Karpas-422 (cell line): ENCODE data around the gene CPD. TPM values are rescaled to one million over a fixed set of nuclear protein-coding genes. Genes with fewer than 3 reads are reported as not detected.
A peak's percentile ranks its signal among the peaks of the same experiment; 100 is the strongest.
"Not testable (repeated sequence)": the region's sequence is repeated elsewhere in the genome, so short reads cannot be mapped to it uniquely, and the experiment has no call there.

ENCODE experiments used
- DNase-seq: peaks from one replicate; pipeline ENCODE4 v3.0.0-alpha.2; 2015
- H2AFZ ChIP-seq: fragments of 200-600 bp; sonication (generic); 2 replicates; pipeline ENCODE4 v1.6.1; 2014; ENCODE audit warnings: antibody characterized with exemption, low read length, mixed read lengths
- H3K27ac ChIP-seq: fragments of 200-600 bp; sonication (generic); 2 replicates; pipeline ENCODE4 v1.5.1; 2014; ENCODE audit warnings: mild to moderate bottlenecking, low read length, moderate library complexity
- H3K27me3 ChIP-seq: fragments of 200-600 bp; sonication (generic); 2 replicates; pipeline ENCODE4 v1.6.1; 2014; ENCODE audit warnings: low read length, mixed read lengths
- H3K36me3 ChIP-seq: fragments of 200-600 bp; sonication (generic); 2 replicates; pipeline ENCODE4 v1.6.1; 2014; ENCODE audit warnings: low read length, mixed read lengths; ENCODE audit not compliant: insufficient read depth
- H3K4me1 ChIP-seq: fragments of 200-600 bp; sonication (generic); 2 replicates; pipeline ENCODE4 v1.6.1; 2014; ENCODE audit warnings: mild to moderate bottlenecking, low read length, mixed read lengths
- H3K4me2 ChIP-seq: fragments of 200-600 bp; sonication (generic); 2 replicates; pipeline ENCODE4 v1.6.1; 2014; ENCODE audit warnings: low read length, low read depth, mild to moderate bottlenecking; ENCODE audit not compliant: poor library complexity, severe bottlenecking
- H3K4me3 ChIP-seq: fragments of 200-600 bp; sonication (generic); 2 replicates; pipeline ENCODE4 v1.5.1; 2014; ENCODE audit warnings: mild to moderate bottlenecking, antibody characterized with exemption, low read length, mixed read lengths
- H3K79me2 ChIP-seq: fragments of 200-600 bp; sonication (generic); 2 replicates; pipeline ENCODE4 v1.6.1; 2014; ENCODE audit warnings: mild to moderate bottlenecking, low read length, mixed read lengths
- H3K9ac ChIP-seq: fragments of 200-600 bp; sonication (generic); 2 replicates; pipeline ENCODE4 v1.6.0; 2014; ENCODE audit warnings: low read length
- H3K9me2 ChIP-seq: fragments of 200-600 bp; sonication (generic), shearing (Covaris generic); replicated peaks from 2 replicates; pipeline ENCODE4 v1.6.0; 2014; ENCODE audit warnings: mild to moderate bottlenecking, low read length, moderate library complexity; ENCODE audit not compliant: insufficient read depth
- H3K9me3 ChIP-seq: fragments of 300-700, 200-600 bp; sonication (generic); 2 replicates; pipeline ENCODE4 v1.6.1; 2014; ENCODE audit warnings: low read length, mixed read lengths
- H4K20me1 ChIP-seq: fragments of 200-600 bp; sonication (generic); 2 replicates; pipeline ENCODE4 v1.6.1; 2014; ENCODE audit warnings: mild to moderate bottlenecking, antibody characterized with exemption, low read length, low read depth; ENCODE audit not compliant: insufficient read depth
- total RNA-seq: library from RNA; depleted of rRNA; stranded (reverse); fragments of >200 nt; shearing (Covaris generic); gene quantifications from 2 replicates; pipeline ENCODE4 v1.2.3, GENCODE V29; 2014; ENCODE audit warnings: low replicate concordance

Gene CPD
- total RNA-seq, 1 experiment from 2014 or later = 18.4 TPM

DNA sequence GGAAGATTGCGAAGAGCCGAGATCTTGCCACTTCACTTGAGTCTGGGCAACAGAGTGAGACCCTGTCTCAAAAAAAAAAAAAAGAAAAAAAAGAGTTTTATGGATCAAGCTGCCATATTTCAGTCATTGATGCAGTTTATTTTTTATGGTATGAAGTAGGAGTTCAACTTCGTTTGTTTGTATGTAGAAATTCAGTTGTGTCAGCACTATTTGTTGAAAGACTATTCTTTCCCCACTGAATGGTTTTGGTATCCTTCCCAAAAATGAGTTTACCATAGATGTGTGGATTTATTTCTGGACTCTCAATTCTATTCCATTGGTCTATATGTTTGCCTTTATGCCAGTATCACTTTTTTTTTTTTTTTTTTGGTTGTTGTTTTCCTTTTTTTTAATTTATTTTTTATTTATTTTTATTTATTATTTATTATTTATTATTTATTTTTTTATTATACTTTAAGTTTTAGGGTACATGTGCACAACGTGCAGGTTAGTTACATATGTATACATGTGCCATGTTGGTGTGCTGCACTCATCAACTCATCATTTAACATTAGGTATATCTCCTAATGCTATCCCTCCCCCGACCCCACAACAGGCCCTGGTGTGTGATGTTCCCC, 80.2 kb downstream of the CPD start:
- H3K4me3 ChIP-seq, H4K20me1 ChIP-seq, H2AFZ ChIP-seq, H3K27me3 ChIP-seq, H3K9ac ChIP-seq, H3K9me3 ChIP-seq, DNase-seq, H3K9me2 ChIP-seq, H3K4me1 ChIP-seq, H3K4me2 ChIP-seq, H3K27ac ChIP-seq, H3K79me2 ChIP-seq: not testable (repeated sequence)
- peaks cover 13% of the 10 kb centered on the region; the same call in 1 of the 2 replicates for H3K36me3 ChIP-seq

DNA sequence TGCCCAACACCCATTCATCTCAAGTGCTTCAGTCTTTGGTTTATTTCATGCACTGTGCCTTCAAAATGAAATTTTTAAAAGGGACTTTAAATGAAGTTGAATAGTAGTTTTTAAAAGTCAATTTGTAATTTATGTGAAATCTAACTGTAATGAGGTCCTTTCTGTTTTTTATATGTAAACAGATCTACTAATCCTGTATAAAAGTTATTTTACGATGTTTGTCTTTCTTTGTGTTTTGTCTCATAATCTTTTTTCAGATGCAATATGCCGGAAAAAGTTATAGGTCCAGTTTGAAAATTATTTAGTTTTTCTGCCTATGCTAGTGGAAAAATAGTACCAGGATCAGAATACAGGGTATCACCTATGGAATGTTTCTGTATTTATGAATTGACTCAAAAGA, 89.7 kb downstream of the CPD start:
- Histone ChIP-seq H3K4me2 (no peak overlapping the region), H3K4me3 (no peak overlapping the region), H3K36me3 (no peaks in the 10 kb centered on the region), H3K27me3 (no peaks in the 10 kb centered on the region), H4K20me1 (no peaks in the 10 kb centered on the region), H3K4me1 (peaks cover 7% of the 10 kb centered on the region), H2AFZ (no peak overlapping the region), H3K9me3 (no peaks in the 10 kb centered on the region), H3K79me2 (no peaks in the 10 kb centered on the region), H3K9ac (no peak overlapping the region), H3K9me2 (no peaks in the 10 kb centered on the region), H3K27ac (no peak overlapping the region)
- no peak for DNase-seq

- Histone ChIP-seq H3K4me2 (no peak overlapping the region), H3K9me3 (no peaks in the 10 kb centered on the region), H3K36me3 (no peaks in the 10 kb centered on the region), H3K27me3 (no peaks in the 10 kb centered on the region), H3K27ac (no peak overlapping the region), H3K9me2 (no peaks in the 10 kb centered on the region), H3K9ac (no peak overlapping the region), H3K4me1 (peaks cover 14% of the 10 kb centered on the region), H2AFZ (no peak overlapping the region), H3K79me2 (peaks cover 2% of the 10 kb centered on the region), H3K4me3 (no peak overlapping the region), H4K20me1 (no peaks in the 10 kb centered on the region)
- DNase-seq = no peak
Observed at GRCh38 chr17:30472238-30472890, 93.6 kb downstream of the CPD start.

DNA sequence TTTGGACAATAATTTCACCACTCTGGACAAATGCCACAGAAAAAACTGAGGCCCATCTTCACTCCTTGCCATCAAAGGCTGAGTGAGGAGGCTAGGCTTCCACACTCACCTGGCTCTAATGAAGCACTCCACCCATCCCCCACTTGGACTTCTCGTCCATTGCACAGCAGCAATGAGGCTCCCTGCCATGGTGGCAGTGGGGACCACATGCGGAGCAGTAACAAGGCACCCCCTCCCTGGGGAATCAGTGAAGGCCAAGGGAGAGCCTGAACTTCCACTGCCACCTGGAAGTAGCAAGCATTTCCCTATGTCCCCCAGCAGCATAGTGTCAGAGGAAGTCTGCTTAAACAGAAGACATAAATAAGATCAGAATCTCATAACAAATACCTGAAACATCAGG, 96.5 kb downstream of the CPD start:
- Histone ChIP-seq H3K9me3 (no peaks in the 10 kb centered on the region), H3K79me2 (peaks cover 28% of the 10 kb centered on the region), H4K20me1 (no peaks in the 10 kb centered on the region), H3K27me3 (no peaks in the 10 kb centered on the region), H3K9me2 (no peaks in the 10 kb centered on the region), H2AFZ (peak overlapping the region; percentile 93; the same call in 1 of the 2 replicates), H3K4me2 (no peak overlapping the region), H3K4me3 (no peak overlapping the region), H3K27ac (no peak overlapping the region), H3K36me3 (0 out of 2 replicates have a peak, but pooled peaks cover under 1% of the 10 kb centered on the region), H3K4me1 (peaks cover 24% of the 10 kb centered on the region), H3K9ac (no peak overlapping the region)
- no peak for DNase-seq

- Histone ChIP-seq H3K4me2 (peak overlapping the region; percentile 83), H4K20me1 (no peaks in the 10 kb centered on the region), H3K36me3 (peaks cover 12% of the 10 kb centered on the region; the same call in 1 of the 2 replicates), H3K9ac (peak overlapping the region; percentile 91), H3K4me3 (peak overlapping the region; percentile 91), H3K4me1 (peaks cover 24% of the 10 kb centered on the region), H3K27me3 (no peaks in the 10 kb centered on the region), H2AFZ (peak overlapping the region; percentile 93), H3K79me2 (peaks cover 39% of the 10 kb centered on the region), H3K9me2 (no peaks in the 10 kb centered on the region), H3K9me3 (no peaks in the 10 kb centered on the region), H3K27ac (no peak overlapping the region)
- DNase-seq = peak; percentile 51
Observed at GRCh38 chr17:30476726-30477082, 98.0 kb downstream of the CPD start.

GRCh38 chr17:30477083-30477773, 98.5 kb downstream of the CPD start, which contains the start of gene GOSR1:
TSS of gene GOSR1 (plus strand) at chr17:30477408. CDS start at chr17:30477434, 26 bp downstream.
- no peaks in the 10 kb centered on the region for H4K20me1 ChIP-seq
- H3K9me3 ChIP-seq = no peaks in the 10 kb centered on the region
- H3K27me3 ChIP-seq = no peaks in the 10 kb centered on the region
- H3K79me2 ChIP-seq = peaks cover 39% of the 10 kb centered on the region
- peak within 1 kb of the TSS; percentile 93 for H2AFZ ChIP-seq
- H3K4me3 ChIP-seq = peak within 1 kb of the TSS; percentile 91
- DNase-seq = peak; percentile 97
- H3K27ac ChIP-seq = peak within 1 kb of the TSS; percentile 50
- no peaks in the 10 kb centered on the region for H3K9me2 ChIP-seq
- peaks cover 23% of the 10 kb centered on the region for H3K4me1 ChIP-seq
- H3K9ac ChIP-seq = peak within 1 kb of the TSS; percentile 91
- peak within 1 kb of the TSS; percentile 83 for H3K4me2 ChIP-seq
- peaks cover 13% of the 10 kb centered on the region; the same call in 1 of the 2 replicates for H3K36me3 ChIP-seq

DNA sequence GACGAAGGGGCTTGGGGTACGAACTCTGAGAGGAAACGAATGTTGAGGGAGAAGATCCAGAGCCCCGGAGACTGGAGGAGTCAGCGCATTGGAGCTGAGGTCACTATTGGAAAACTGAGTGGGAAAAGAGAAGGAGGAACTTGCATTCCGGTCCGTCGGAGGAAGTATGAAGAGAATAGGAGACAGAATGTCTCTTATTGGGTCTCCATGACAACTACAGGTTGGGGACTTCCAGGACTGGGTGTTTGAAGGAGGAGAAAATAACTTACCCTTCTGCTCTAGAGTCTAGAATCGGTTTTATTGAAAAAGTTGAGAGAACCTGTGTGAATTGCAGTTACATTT, 99.0 kb downstream of the CPD start:
- H3K36me3 ChIP-seq = peaks cover 18% of the 10 kb centered on the region; the same call in 1 of the 2 replicates
- peak overlapping the region; percentile 91 for H3K4me3 ChIP-seq
- H3K4me1 ChIP-seq = peaks cover 18% of the 10 kb centered on the region
- no peak for DNase-seq
- H3K9me2 ChIP-seq = no peaks in the 10 kb centered on the region
- H2AFZ ChIP-seq = peak overlapping the region; percentile 49; the same call in 1 of the 2 replicates
- H3K79me2 ChIP-seq = peaks cover 45% of the 10 kb centered on the region
- H3K4me2 ChIP-seq = peak overlapping the region; percentile 83
- H3K27ac ChIP-seq = peak overlapping the region; percentile 50
- peak overlapping the region; percentile 91 for H3K9ac ChIP-seq
- H3K27me3 ChIP-seq = no peaks in the 10 kb centered on the region
- no peaks in the 10 kb centered on the region for H4K20me1 ChIP-seq
- no peaks in the 10 kb centered on the region for H3K9me3 ChIP-seq

GRCh38 chr17:30482555-30482954, 103.8 kb downstream of the CPD start:
- Histone ChIP-seq H3K79me2 (peaks cover 51% of the 10 kb centered on the region), H2AFZ (no peak overlapping the region), H3K36me3 (peaks cover 62% of the 10 kb centered on the region), H3K4me1 (peaks cover 10% of the 10 kb centered on the region), H3K9ac (no peak overlapping the region), H3K27me3 (no peaks in the 10 kb centered on the region), H3K9me2 (no peaks in the 10 kb centered on the region), H3K27ac (no peak overlapping the region), H3K4me3 (no peak overlapping the region), H3K4me2 (no peak overlapping the region), H4K20me1 (no peaks in the 10 kb centered on the region), H3K9me3 (no peaks in the 10 kb centered on the region)
- DNase-seq = no peak
